ENCODE data around the gene PER1.

- TF ChIP-seq, protein P1, sequence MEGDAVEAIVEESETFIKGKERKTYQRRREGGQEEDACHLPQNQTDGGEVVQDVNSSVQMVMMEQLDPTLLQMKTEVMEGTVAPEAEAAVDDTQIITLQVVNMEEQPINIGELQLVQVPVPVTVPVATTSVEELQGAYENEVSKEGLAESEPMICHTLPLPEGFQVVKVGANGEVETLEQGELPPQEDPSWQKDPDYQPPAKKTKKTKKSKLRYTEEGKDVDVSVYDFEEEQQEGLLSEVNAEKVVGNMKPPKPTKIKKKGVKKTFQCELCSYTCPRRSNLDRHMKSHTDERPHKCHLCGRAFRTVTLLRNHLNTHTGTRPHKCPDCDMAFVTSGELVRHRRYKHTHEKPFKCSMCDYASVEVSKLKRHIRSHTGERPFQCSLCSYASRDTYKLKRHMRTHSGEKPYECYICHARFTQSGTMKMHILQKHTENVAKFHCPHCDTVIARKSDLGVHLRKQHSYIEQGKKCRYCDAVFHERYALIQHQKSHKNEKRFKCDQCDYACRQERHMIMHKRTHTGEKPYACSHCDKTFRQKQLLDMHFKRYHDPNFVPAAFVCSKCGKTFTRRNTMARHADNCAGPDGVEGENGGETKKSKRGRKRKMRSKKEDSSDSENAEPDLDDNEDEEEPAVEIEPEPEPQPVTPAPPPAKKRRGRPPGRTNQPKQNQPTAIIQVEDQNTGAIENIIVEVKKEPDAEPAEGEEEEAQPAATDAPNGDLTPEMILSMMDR (conservative IDR thresholded peaks at IDR 0.05; ENCODE audit: low read depth, low read length): no peak
- TF ChIP-seq RAD21 (IDR thresholded peaks at IDR 0.05; ENCODE audit: low read length) (no peak), RCOR1 (IDR thresholded peaks at IDR 0.05; ENCODE audit: insufficient replicate concordance, low read length) (no peak)
Observed at GRCh38 chr17:8126491-8127066, 25.6 kb downstream of the PER1 start.

All from IMR-90 (cell line).